Hypothalamus (tissue), 51 donors: ENCODE data around the gene C1orf159.
"Not testable (repeated sequence)": the region's sequence is repeated elsewhere in the genome, so short reads cannot be mapped to it uniquely, and the experiment has no call there.

Source experiments
- DNase-seq, 51 donors: peaks; one replicate each; lab custom pipeline; 2025; lab: John Stamatoyannopoulos, UW

Gene C1orf159

GRCh38 chr1:1083416-1084371 is 32.2 kb downstream of the C1orf159 start:
- DNase-seq: no peak

GRCh38 chr1:1082776-1083415 is 33.0 kb downstream of the C1orf159 start:
- DNase-seq: no peak

GRCh38 chr1:1082239-1082775 is 33.6 kb downstream of the C1orf159 start:
- no peak for DNase-seq

GRCh38 chr1:1081311-1082238 is 34.3 kb downstream of the C1orf159 start:
- DNase-seq: no peak

GRCh38 chr1:1080951-1081310 is 35.0 kb downstream of the C1orf159 start:
- no peak for DNase-seq

GRCh38 chr1:1080122-1080757 is 35.6 kb downstream of the C1orf159 start:
- DNase-seq: peak in 12 of 51 donors; percentile 11 to 50 (median 26)

- DNase-seq: peak in 1 of 51 donors; percentile 35
These were observed 36.3 kb downstream of the C1orf159 start for GRCh38 chr1:1079408-1080121.

GRCh38 chr1:1077396-1077795 is 38.5 kb downstream of the C1orf159 start:
- not testable (repeated sequence) for DNase-seq

GRCh38 chr1:1075148-1075935 is 40.5 kb downstream of the C1orf159 start:
- no peak for DNase-seq

- DNase-seq: no peak
These were observed 41.2 kb downstream of the C1orf159 start for GRCh38 chr1:1074631-1075147.

GRCh38 chr1:1073743-1074587 is 41.9 kb downstream of the C1orf159 start, which contains the start of gene RNF223:
TSS of gene RNF223 (minus strand) at chr1:1074306. CDS start at chr1:1072566, 1,740 bp downstream.
- DNase-seq: no peak

GRCh38 chr1:1072849-1073742 is 42.8 kb downstream of the C1orf159 start:
- DNase-seq: no peak

- DNase-seq: no peak
These were observed 43.5 kb downstream of the C1orf159 start for GRCh38 chr1:1072299-1072848.

- DNase-seq: peak in 1 of 51 donors; percentile 40
These were observed 44.2 kb downstream of the C1orf159 start for GRCh38 chr1:1071486-1072298.
